Loucy (cell line): ENCODE results near the gene JAZF1.

Source experiments
- CTCF ChIP-seq: fragments of 200-600 bp; sonication (generic); conservative IDR thresholded peaks from 2 replicates; pipeline ENCODE4 v1.5.1; 2014; ENCODE audit warnings: mild to moderate bottlenecking, antibody characterized with exemption, low read length
- EZH2phosphoT487 ChIP-seq: fragments of 200-600 bp; IDR thresholded peaks from 2 replicates; pipeline ENCODE4 v1.6.1; 2018; ENCODE audit warnings: antibody characterized with exemption, mild to moderate bottlenecking, moderate library complexity, borderline replicate concordance

GRCh38 chr7:28013441-28013840 is 167.2 kb downstream of the JAZF1 start:
- TF ChIP-seq CTCF (no peak), EZH2phosphoT487 (no peak)
